HEK293 (cell line): ENCODE data around the gene PDE2A.

ENCODE experiments used
- CTCF ChIA-PET: fragments of 350-600 bp; formaldehyde crosslinking; extraction: SDS; loops from one replicate; lab custom pipeline; 2021; ENCODE audit warnings: antibody characterized with exemption; lab: Yijun Ruan, JAX
- POLR2A ChIA-PET: fragments of 300-600 bp; formaldehyde crosslinking; extraction: SDS; loops from one replicate; lab custom pipeline; 2020; ENCODE audit warnings: antibody characterized with exemption, inconsistent platforms; lab: Yijun Ruan, JAX
- H3K27ac ChIP-seq: fragments of 200-500 bp; sonication (Bioruptor generic); 2 replicates; pipeline ENCODE4 v1.5.1; 2014; ENCODE audit warnings: low read depth, low read length, control low read depth, inconsistent platforms; ENCODE audit errors: extremely low read depth
- H3K36me3 ChIP-seq, 2 experiments: fragments of 200-500 bp in 1 of 2; sonication (Bioruptor generic) in 1 of 2; 1 replicate in 1 of 2; 2 replicates in 1 of 2; pipeline ENCODE4 v1.5.1; 2014 to 2017; ENCODE audit warnings: inconsistent platforms in 2 of 2, low read length in 2 of 2; ENCODE audit not compliant: control insufficient read depth in 2 of 2, insufficient read depth in 1 of 2
- H3K4me1 ChIP-seq: fragments of 200-500 bp; sonication (Bioruptor generic); 2 replicates; pipeline ENCODE4 v1.5.1; 2014; ENCODE audit warnings: mild to moderate bottlenecking, low read length, inconsistent platforms; ENCODE audit not compliant: control insufficient read depth, insufficient read depth
- H3K4me3 ChIP-seq: 2 replicates; pipeline ENCODE4 v1.5.1; 2011; ENCODE audit warnings: low read depth, mild to moderate bottlenecking, control low read depth, low read length, moderate library complexity
- H3K9me3 ChIP-seq: fragments of 200-500 bp; sonication (Bioruptor generic); 2 replicates; pipeline ENCODE4 v1.5.1; 2014; ENCODE audit warnings: low read depth, low read length, inconsistent platforms; ENCODE audit not compliant: control insufficient read depth, insufficient read depth
- CTCF ChIP-seq: fragments of 450-650 bp; formaldehyde crosslinking; IDR thresholded peaks from 2 replicates; pipeline ENCODE4 v1.5.1; 2016; ENCODE audit warnings: missing biosample characterization, missing genetic modification characterization
- FEZF1 ChIP-seq: fragments of 450-650 bp; formaldehyde crosslinking; IDR thresholded peaks from 2 replicates; pipeline ENCODE4 v1.5.1; 2016; ENCODE audit warnings: missing biosample characterization, missing genetic modification characterization
- GLI4 ChIP-seq: fragments of 450-650 bp; formaldehyde crosslinking; IDR thresholded peaks from 2 replicates; pipeline ENCODE4 v1.5.1; 2016; ENCODE audit warnings: missing biosample characterization, missing genetic modification characterization
- KLF1 ChIP-seq: fragments of 450-650 bp; formaldehyde crosslinking; IDR thresholded peaks from 2 replicates; pipeline ENCODE4 v1.5.1; 2016; ENCODE audit warnings: missing biosample characterization, missing genetic modification characterization
- KLF8 ChIP-seq: fragments of 450-650 bp; formaldehyde crosslinking; IDR thresholded peaks from 2 replicates; pipeline ENCODE4 v1.5.1; 2016; ENCODE audit warnings: missing biosample characterization, missing genetic modification characterization
- PRDM10 ChIP-seq: fragments of 450-650 bp; formaldehyde crosslinking; IDR thresholded peaks from 2 replicates; pipeline ENCODE4 v1.5.1; 2016; ENCODE audit warnings: missing biosample characterization, missing genetic modification characterization
- REPIN1 ChIP-seq: fragments of 450-650 bp; formaldehyde crosslinking; IDR thresholded peaks from 2 replicates; pipeline ENCODE4 v1.5.1; 2017; ENCODE audit warnings: missing biosample characterization, missing genetic modification characterization, low read depth
- REST ChIP-seq: fragments of 450-650 bp; formaldehyde crosslinking; IDR thresholded peaks from 2 replicates; pipeline ENCODE4 v1.5.1; 2016; ENCODE audit warnings: missing biosample characterization, missing genetic modification characterization
- SCRT1 ChIP-seq: fragments of 450-650 bp; formaldehyde crosslinking; IDR thresholded peaks from 2 replicates; pipeline ENCODE4 v1.5.1; 2016; ENCODE audit warnings: missing biosample characterization, missing genetic modification characterization, borderline replicate concordance
- SP7 ChIP-seq: fragments of 450-650 bp; formaldehyde crosslinking; IDR thresholded peaks from 2 replicates; pipeline ENCODE4 v1.5.1; 2016; ENCODE audit warnings: missing biosample characterization, missing genetic modification characterization
- YY1 ChIP-seq: fragments of 450-650 bp; formaldehyde crosslinking; IDR thresholded peaks from 2 replicates; pipeline ENCODE4 v1.5.1; 2018; ENCODE audit warnings: missing biosample characterization, missing genetic modification characterization
- ZBTB20 ChIP-seq: fragments of 450-650 bp; formaldehyde crosslinking; IDR thresholded peaks from 2 replicates; pipeline ENCODE4 v1.5.1; 2016; ENCODE audit warnings: missing biosample characterization, missing genetic modification characterization
- ZFHX2 ChIP-seq: fragments of 450-650 bp; formaldehyde crosslinking; conservative IDR thresholded peaks from 2 replicates; pipeline ENCODE4 v1.5.1; 2016; ENCODE audit warnings: missing biosample characterization, missing genetic modification characterization
- ZIC2 ChIP-seq: fragments of 450-650 bp; formaldehyde crosslinking; IDR thresholded peaks from 2 replicates; pipeline ENCODE4 v1.5.1; 2016; ENCODE audit warnings: missing biosample characterization, missing genetic modification characterization
- ZNF112 ChIP-seq: fragments of 450-650 bp; formaldehyde crosslinking; IDR thresholded peaks from 2 replicates; pipeline ENCODE4 v1.5.0; 2017; ENCODE audit warnings: missing biosample characterization, missing genetic modification characterization
- ZNF302 ChIP-seq: fragments of 450-650 bp; formaldehyde crosslinking; IDR thresholded peaks from 2 replicates; pipeline ENCODE4 v1.5.1; 2016; ENCODE audit warnings: missing biosample characterization, missing genetic modification characterization, low read depth
- ZNF529 ChIP-seq: fragments of 450-650 bp; formaldehyde crosslinking; IDR thresholded peaks from 2 replicates; pipeline ENCODE4 v1.5.1; 2017; ENCODE audit warnings: missing genetic modification characterization, missing biosample characterization; ENCODE audit not compliant: insufficient replicate concordance
- ZNF596 ChIP-seq: fragments of 450-650 bp; IDR thresholded peaks from 2 replicates; pipeline ENCODE4 v1.5.0; 2018; ENCODE audit warnings: missing biosample characterization, mild to moderate bottlenecking, missing genetic modification characterization, moderate library complexity
- ZNF664 ChIP-seq: fragments of 450-650 bp; formaldehyde crosslinking; IDR thresholded peaks from 2 replicates; pipeline ENCODE4 v1.5.1; 2016; ENCODE audit warnings: missing biosample characterization, missing genetic modification characterization
- ZNF707 ChIP-seq: fragments of 450-650 bp; formaldehyde crosslinking; IDR thresholded peaks from 2 replicates; pipeline ENCODE4 v1.5.1; 2016; ENCODE audit warnings: missing biosample characterization, missing genetic modification characterization

The PDE2A gene

GRCh38 chr11:72624496-72625201 is 49.6 kb downstream of the PDE2A start:
- H3K4me3 ChIP-seq: no peak overlapping the region
- no peaks in the 10 kb centered on the region for H3K9me3 ChIP-seq
- ChIA-PET POLR2A (no interaction called here), CTCF (interaction anchor here (0.6 to 1.1 kb wide), 3 partner anchors 10 to 58 kb away, joined by 3 to 4 read pairs (median 3); no protein-coding TSS in a partner anchor)
- no peaks in the 10 kb centered on the region for H3K4me1 ChIP-seq
- TF ChIP-seq ZFHX2 (tag by site-specific recombination) (no peak), KLF1 (tag by site-specific recombination) (no peak), PRDM10 (no peak), ZNF664 (no peak), ZNF112 (tag by site-specific recombination) (no peak), ZNF302 (tag by site-specific recombination) (no peak), FEZF1 (no peak), YY1 (tag by site-specific recombination) (no peak), ZBTB20 (tag by site-specific recombination) (no peak), ZIC2 (no peak), ZNF529 (tag by site-specific recombination) (no peak), REPIN1 (no peak), GLI4 (tag by site-specific recombination) (no peak), REST (tag by site-specific recombination) (no peak), ZNF596 (tag by site-specific recombination) (no peak), SP7 (tag by site-specific recombination) (no peak), SCRT1 (tag by site-specific recombination) (no peak), CTCF (no peak), ZNF707 (tag by site-specific recombination) (no peak), KLF8 (tag by site-specific recombination) (no peak)
- TF ChIP-seq, all 188 proteins: peak for 0
- H3K27ac ChIP-seq: no peak overlapping the region
- H3K36me3 ChIP-seq: no peaks in the 10 kb centered on the region
